ENCODE results near the gene SCLY.

The SCLY gene

GRCh38 chr2:238126338-238126737 lies 65.5 kb downstream of the SCLY start:
- no peak for DNase-seq (ENCODE audit: low read depth in 2 of 2)

DNA sequence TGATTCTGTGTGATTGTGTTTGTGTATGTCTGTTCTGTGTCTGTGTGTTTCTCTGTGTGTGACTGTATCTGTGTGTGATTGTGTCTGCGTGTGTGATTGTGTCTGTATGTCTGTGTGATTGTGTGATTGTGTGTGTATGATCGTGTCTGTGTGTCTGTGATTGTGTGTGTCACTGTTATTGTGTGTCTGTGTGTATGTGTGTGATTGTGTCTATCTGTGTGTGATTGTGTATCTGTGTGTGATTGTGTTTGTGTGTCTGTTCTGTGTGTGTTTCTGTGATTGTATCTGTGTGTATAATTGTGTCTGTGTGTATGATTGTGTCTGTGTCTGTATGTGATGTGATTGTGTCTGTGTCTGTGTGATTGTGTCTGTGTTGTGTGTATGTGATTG lies 66.0 kb downstream of the SCLY start:
- DNase-seq (ENCODE audit: low read depth in 2 of 2), result no peak

- DNase-seq (ENCODE audit: low read depth in 2 of 2), result no peak
These were observed 66.6 kb downstream of the SCLY start for GRCh38 chr2:238127165-238128060.

DNA sequence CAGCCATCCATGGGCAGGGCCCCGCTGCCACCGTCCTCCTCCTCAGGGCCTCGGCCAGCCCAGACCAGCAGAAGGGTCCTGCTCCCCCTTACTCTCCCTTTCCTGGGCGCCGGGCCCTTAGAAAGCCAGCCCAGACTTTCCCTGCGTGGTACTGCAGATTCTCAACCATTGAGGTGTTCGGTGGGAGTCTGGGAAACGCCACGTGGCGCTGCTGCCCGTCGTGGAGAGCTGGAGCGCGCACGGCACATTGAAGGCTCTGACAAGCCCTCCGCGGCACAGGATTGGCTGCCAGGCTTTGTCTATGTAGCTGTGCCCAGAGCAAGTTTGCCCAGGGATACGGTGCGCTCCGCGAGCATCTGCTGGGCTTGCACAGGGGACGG lies 67.2 kb downstream of the SCLY start:
- no peak for DNase-seq (ENCODE audit: low read depth in 2 of 2)

- no peak for DNase-seq (ENCODE audit: low read depth in 2 of 2)
These were observed 67.8 kb downstream of the SCLY start for GRCh38 chr2:238128534-238129001.

DNA sequence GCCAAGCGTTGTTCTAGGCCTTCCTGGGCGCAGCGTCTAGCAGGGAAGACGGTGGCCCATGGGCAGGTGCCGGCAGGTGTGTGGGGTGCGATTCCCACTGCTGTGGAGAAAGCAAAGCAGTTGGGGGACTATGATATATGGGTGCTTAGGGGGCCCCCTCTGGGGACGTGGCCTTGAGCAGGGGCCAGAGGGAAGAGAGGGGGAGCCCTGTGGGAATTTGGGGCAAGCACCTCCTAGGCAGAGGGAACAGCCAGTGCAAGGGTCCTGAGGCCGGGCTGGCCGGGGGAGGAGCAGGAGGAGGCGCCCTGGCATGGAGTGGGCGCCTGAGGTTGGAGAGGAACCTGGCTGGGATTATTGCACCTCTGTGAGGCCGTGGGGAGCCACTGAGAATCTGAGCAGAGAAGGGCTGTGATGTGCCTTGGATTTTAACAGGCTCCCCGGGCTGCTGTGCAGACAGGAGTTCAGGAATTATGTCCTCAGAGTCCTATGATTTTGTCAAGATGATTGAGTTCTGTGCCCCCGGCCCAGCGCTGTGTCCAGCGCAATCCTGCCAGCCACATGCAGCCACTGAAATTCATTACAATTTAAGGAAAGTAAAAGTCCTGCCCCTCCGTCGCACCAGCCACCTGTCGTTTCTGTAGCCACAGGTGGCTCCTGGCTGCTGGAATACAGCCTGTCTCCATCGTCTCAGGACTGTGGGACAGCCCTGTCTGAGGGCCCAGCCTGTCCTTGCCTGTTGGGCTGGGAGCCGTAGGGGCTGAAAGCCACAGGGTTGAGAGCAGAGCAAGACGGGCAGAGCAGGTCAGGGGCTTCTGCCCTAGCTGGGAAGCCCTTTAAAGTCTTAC lies 68.6 kb downstream of the SCLY start:
- DNase-seq (ENCODE audit: low read depth in 2 of 2), result no peak

DNA sequence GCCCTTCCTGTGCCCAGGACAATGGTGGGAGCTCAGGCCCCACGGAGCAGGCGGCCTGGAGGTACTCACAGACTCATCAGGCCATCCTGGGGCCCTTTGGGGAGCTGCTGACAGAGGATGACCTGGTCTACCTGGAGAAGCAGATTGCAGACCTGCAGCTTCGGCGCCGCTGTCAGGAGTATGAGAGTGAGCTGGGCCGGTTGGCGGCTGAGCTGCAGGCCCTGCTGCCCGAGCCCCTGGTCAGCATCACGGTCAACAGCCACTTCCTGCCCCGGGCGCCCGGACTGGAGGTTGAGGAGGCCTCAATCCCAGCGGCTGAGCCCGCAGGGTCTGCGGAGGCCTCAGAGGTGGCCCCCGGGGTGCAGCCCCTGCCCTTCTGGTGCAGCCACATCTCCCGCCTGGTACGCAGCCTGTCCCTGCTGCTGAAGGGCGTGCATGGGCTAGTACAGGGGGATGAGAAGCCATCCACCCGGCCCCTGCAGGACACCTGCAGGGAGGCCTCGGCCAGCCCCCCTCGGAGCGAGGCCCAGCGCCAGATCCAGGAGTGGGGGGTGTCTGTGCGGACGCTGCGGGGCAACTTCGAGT lies 69.4 kb downstream of the SCLY start:
- DNase-seq (ENCODE audit: low read depth in 2 of 2), result no peak

DNA sequence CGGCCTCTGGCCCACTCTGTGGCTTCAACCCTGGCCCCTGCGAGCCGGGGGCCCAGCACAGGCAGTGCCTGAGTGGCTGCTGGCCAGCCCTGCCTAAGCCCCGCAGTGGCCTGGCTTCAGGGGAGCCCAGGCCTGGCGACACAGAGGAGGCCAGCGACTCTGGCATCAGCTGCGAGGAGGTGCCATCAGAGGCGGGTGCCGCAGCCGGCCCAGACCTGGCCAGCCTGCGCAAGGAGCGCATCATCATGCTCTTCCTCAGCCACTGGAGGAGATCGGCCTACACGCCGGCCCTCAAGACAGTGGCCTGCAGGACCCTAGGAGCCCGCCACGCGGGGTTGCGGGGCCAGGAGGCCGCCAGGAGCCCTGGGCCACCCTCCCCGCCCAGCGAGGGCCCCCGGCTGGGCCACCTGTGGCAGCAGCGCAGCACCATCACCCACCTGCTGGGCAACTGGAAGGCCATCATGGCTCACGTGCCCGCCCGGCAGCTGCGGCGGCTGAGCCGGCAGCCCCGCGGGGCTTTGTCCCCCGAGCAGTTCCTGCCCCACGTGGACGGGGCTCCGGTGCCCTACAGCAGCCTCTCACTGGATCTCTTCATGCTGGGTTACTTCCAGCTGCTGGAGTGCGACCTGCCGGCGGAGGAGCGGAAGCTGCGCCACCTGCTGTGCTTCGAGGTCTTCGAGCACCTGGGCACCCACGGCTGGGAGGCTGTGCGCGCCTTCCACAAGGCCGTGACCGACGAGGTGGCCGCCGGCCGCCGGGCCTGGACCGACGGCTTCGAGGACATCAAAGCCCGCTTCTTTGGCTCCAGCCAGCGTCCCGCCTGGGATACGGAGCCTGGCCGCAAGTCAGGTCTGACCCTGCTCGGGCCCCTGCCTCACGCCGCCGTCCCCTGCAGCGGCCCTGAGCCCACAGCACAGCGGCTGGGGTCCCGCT lies 70.2 kb downstream of the SCLY start:
- DNase-seq (ENCODE audit: low read depth in 2 of 2), result no peak

DNA sequence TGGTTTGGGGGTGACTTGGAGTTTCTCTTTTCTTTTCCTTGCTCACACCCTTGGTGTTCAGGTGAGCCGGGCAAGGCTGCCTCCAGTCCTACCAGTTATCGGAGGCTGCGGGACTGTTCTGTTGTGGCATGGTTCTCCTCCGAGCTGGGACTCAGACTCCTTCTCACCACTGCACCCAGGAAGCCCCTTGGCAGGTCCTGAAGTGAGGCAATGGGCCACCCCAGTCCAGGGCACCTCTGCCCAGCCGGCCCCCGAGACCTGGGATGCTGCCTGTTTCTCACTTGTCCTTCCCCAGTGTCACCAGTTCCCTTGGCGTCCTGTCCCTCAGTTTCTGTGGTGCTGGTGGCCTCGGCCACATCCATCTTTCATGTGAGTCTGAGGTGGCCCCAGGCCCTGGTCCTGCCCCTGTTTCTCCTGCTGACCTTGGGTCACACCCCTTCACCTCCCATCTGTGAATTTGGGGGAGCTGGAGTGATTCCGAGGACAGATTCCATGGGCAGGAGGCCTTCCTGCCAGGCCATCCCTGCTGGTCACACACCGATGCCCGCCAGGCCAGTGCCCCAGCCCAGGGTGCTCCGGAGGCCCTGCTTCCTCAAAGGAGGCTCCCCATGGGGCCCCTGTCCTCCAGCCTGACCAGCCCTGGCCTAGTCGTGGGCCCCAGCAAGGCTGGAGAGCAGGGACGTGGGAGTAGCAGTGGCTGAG lies 71.1 kb downstream of the SCLY start:
- DNase-seq (ENCODE audit: low read depth in 2 of 2), result no peak

DNA sequence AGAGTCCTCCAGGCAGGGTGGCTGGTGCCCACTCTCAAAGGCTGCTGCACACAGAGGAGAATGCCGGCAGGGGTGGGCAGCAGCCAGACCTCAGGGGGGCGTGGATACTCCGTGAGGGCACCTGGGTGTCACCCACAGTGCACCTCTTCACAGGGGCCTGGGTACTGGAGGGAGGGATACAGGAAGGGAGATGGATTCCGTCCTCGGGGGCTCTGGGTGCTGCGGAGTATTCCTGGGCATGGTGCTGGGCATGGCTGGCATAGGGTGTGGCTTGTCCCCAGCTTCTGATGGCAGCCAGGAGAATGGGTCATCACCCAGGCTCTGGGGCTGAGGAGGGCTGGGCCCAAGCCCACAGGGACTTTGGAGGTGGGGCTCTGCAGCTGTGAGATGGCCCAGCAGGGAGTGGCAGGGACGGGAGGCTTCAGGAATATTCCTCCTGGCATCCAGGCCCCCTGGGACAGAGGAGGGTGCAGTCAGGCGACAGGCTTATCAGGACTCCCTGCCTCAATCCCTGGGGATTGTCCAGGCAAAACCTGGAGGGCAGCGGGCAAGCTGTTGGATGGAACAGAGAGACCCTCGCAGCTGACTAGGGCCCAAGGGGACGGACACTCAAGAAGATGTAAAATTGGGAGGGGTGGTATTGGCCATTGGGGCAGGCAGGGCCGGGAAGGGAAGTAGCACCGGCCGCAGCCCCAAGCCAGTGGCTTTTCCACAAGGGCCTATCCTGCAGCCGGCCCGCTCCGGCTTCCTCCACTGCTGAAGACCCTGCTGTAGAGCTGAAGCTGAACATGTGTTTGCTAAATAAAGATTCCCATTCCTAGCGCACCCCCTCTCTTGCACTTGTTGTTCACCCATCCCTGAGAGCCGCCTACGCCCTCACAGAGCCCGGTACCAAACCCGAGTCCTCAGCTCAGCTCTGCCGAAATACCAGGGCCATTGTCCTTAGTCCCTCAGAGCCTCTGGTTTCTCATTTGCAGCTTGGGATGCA lies 72.0 kb downstream of the SCLY start:
- no peak for DNase-seq (ENCODE audit: low read depth in 2 of 2)

- no peak for DNase-seq (ENCODE audit: low read depth in 2 of 2)
These were observed 72.9 kb downstream of the SCLY start for GRCh38 chr2:238133499-238134392.

- DNase-seq (ENCODE audit: low read depth in 2 of 2), result no peak
These were observed 73.6 kb downstream of the SCLY start for GRCh38 chr2:238134393-238134785.

DNA sequence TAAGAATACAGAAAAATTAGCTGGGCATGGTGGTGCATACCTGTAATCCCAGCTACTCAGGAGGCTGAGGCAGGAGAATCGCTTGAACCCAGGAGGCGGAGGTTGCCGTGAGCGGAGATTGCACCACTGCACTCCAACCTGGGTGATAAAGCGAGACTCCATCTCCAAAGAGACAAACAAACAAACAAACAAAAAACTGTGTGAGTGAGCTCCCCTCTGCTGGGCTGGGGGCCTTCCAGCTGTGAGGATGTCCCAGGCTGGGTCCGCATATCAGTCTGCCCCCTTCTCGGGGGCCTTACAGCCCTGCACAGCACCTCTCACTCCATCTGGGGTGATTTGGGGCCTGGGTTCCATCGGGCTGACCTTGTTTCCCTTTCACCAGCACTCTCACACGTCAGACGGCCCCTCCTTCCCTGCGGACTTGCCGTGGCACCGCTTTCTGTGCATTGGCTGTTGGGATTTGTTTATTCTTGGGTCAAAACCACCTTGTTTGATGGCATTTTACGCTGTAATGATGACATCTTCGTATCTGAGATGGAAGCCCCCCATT lies 74.9 kb downstream of the SCLY start:
- DNase-seq (ENCODE audit: low read depth in 2 of 2), result no peak

GRCh38 chr2:238136820-238137537 lies 76.2 kb downstream of the SCLY start:
- DNase-seq (ENCODE audit: low read depth in 2 of 2), result no peak

DNA sequence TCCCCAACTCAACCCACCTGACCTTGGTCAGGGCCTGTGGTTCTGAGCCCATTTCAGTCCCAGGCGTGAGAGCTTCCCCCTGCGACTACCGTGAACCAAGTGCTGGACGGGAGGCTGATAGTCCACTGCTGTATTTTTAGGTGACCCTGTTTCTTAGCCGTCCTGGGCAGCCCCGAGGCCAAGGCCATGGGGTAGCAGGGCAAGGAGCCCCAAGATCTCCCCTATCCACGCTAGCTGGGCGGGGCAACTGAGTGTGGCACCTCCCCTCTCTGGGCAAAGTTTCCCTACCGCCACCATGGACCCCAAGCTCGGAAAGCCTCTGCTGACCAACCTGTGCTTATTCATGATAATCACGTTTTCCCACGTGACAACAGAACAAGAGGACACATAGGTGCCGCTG lies 77.1 kb downstream of the SCLY start:
- no peak for DNase-seq (ENCODE audit: low read depth in 2 of 2)

GRCh38 chr2:238138331-238139195 lies 77.8 kb downstream of the SCLY start, which contains the start of gene KLHL30:
KLHL30 (plus strand) TSS chr2:238138668; CDS start chr2:238140755, 2,087 bp downstream.
- no peak for DNase-seq (ENCODE audit: low read depth in 2 of 2)
